ENCODE results near the gene SMCO4. TPM values are rescaled to one million over a fixed set of nuclear protein-coding genes. Genes with fewer than 3 reads are reported as not detected.
"Not testable (repeated sequence)": the region's sequence is repeated elsewhere in the genome, so short reads cannot be mapped to it uniquely, and the experiment has no call there.

The SMCO4 gene
- total RNA-seq, 4 donors from 2014 or later, result 3.1 to 18.1 (median 10.2) TPM

GRCh38 chr11:93458286-93458685 lies 84.9 kb downstream of the SMCO4 start:
- in situ Hi-C loops (cut with MboI; ENCODE audit: low sequenced_read_pairs in 4 of 4), result no loop called here
- ATAC-seq (no peak), DNase-seq (no peak)
- Histone ChIP-seq H3K9me3 (no peaks in the 10 kb centered on the region), H3K4me3 (no peak overlapping the region), H3K4me1 (no peaks in the 10 kb centered on the region), H3K36me3 (no peaks in the 10 kb centered on the region), H3K27me3 (no peaks in the 10 kb centered on the region), H3K27ac (no peak overlapping the region)
- TF ChIP-seq CTCF (IDR thresholded peaks at IDR 0.05 in 4 of 5, conservative IDR thresholded peaks at IDR 0.05 in 1 of 5), result no peak
- no peak for TF ChIP-seq POLR2A (IDR thresholded peaks at IDR 0.05)
- intact Hi-C loops (cut with DNase I; ENCODE audit: low total_unique reads), result no loop called here

GRCh38 chr11:93444617-93445073 lies 98.5 kb downstream of the SMCO4 start:
- in situ Hi-C loops (cut with MboI; ENCODE audit: low sequenced_read_pairs in 4 of 4) (no loop called here), intact Hi-C loops (cut with DNase I; ENCODE audit: low total_unique reads) (no loop called here)
- no peaks in the 10 kb centered on the region for H3K9me3 ChIP-seq
- H3K36me3 ChIP-seq, result no peaks in the 10 kb centered on the region
- H3K4me3 ChIP-seq, result no peak overlapping the region
- no peaks in the 10 kb centered on the region for H3K27me3 ChIP-seq
- no peaks in the 10 kb centered on the region for H3K4me1 ChIP-seq
- DNase-seq (no peak), ATAC-seq (no peak)
- TF ChIP-seq CTCF (IDR thresholded peaks at IDR 0.05 in 4 of 5, conservative IDR thresholded peaks at IDR 0.05 in 1 of 5), result no peak
- TF ChIP-seq POLR2A (IDR thresholded peaks at IDR 0.05), result no peak
- H3K27ac ChIP-seq, result no peak overlapping the region

GRCh38 chr11:93443232-93443631 lies 100.0 kb downstream of the SMCO4 start:
- ATAC-seq; intact Hi-C loops (cut with DNase I; ENCODE audit: low total_unique reads); H3K4me3 ChIP-seq; H3K27me3 ChIP-seq; H3K36me3 ChIP-seq; H3K9me3 ChIP-seq; DNase-seq; H3K4me1 ChIP-seq; in situ Hi-C loops (cut with MboI; ENCODE audit: low sequenced_read_pairs in 4 of 4); H3K27ac ChIP-seq: not testable (repeated sequence)

- H3K27me3 ChIP-seq, result no peaks in the 10 kb centered on the region
- no peaks in the 10 kb centered on the region for H3K4me1 ChIP-seq
- ATAC-seq (no peak), DNase-seq (no peak)
- no peaks in the 10 kb centered on the region for H3K36me3 ChIP-seq
- H3K9me3 ChIP-seq, result no peaks in the 10 kb centered on the region
- in situ Hi-C loops (cut with MboI; ENCODE audit: low sequenced_read_pairs in 4 of 4), result no loop called here
- no peak overlapping the region for H3K4me3 ChIP-seq
- intact Hi-C loops (cut with DNase I; ENCODE audit: low total_unique reads), result no loop called here
- H3K27ac ChIP-seq, result no peak overlapping the region
- TF ChIP-seq CTCF (IDR thresholded peaks at IDR 0.05 in 4 of 5, conservative IDR thresholded peaks at IDR 0.05 in 1 of 5), result no peak
- no peak for TF ChIP-seq POLR2A (IDR thresholded peaks at IDR 0.05)
Measured at GRCh38 chr11:93432247-93432646, 110.9 kb downstream of the SMCO4 start.

Other genes starting within 250 kb of the SMCO4 start
- not detected for gene DEUP1, start 212.6 kb downstream of the SMCO4 start, total RNA-seq
- gene CEP295, start 118.3 kb upstream of the SMCO4 start, total RNA-seq, result 10 to 100 TPM in 1 of 4 donors, 1 to 10 TPM in 3; 6.7 to 15.3 (median 8.9) TPM
- gene TAF1D, start 198.1 kb upstream of the SMCO4 start, total RNA-seq, result 10 to 100 TPM; 42.6 to 85.5 (median 55.0) TPM
- gene C11orf54, start 198.3 kb upstream of the SMCO4 start, total RNA-seq, result 10 to 100 TPM; 33.3 to 71.0 (median 42.0) TPM
- 10 to 100 TPM; 12.3 to 14.0 (median 13.4) TPM for gene MED17, start 240.9 kb upstream of the SMCO4 start, total RNA-seq